Measurements from ENCODE around the gene CIBAR2. TPM values are rescaled to one million over a fixed set of nuclear protein-coding genes. Genes with fewer than 3 reads are reported as not detected.
A peak's percentile ranks its signal among the peaks of the same experiment; 100 is the strongest.

CIBAR2 gene
- total and polyA plus RNA-seq, 10 of the 15 experiments (the other 5 are each of a cell fraction or from before 2014, with no cell fraction given): 0.05 to 0.16 (median 0.07) TPM; not detected in 7

DNA sequence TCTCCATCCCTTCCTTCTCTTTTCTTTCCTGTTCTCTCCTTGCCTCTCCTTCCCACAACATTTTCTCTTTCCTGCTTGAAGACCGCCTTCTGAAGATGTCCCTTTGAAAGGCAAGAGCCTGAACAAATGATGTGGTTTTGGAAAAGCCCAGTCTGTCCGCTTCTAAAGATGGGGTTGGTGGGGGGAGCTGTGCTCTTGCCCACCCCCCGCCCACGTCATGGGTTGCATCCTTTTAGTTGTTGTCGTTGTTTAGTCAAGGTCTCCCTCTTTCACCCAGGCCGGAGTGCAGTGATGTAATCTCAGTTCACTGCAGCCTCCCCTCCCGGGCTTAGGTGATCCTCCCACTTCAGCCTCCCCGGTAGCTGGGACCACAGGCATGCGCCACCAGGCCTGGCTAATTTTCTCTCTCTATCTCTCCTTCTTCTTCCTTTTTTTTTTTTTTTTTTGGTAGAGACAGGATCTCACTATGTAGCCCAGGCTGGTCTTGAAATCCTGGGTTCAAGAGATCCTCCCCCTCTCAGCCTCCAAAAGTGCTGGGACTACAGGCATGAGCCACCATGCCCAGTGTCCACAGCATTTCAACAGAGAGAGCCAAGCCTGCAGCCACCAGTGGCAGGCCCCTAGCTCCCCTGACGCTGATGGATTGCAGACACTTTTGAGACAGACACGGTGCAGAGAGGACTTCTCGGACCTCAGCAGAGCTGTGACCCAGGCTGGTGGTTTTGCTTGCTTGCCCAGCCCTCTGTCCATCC, 26.0 kb upstream of the CIBAR2 start:
- FAIRE-seq: no peak
- ChIA-PET POLR2A (no interaction called here), CTCF (interaction anchor here (0.7 to 1.8 kb wide), 2 partner anchors 24 to 35 kb away, joined by 3 to 6 read pairs; no protein-coding TSS in a partner anchor), SMC1A (ENCODE audit: uncharacterized antibody, unreplicated experiment) (no interaction called here), RAD21 (ENCODE audit: unreplicated experiment) (interaction anchor here (1.3 kb wide), 1 partner anchor 15 kb away, joined by 3 read pairs; no protein-coding TSS in a partner anchor)
- no peaks in the 10 kb centered on the region for H3K79me2 ChIP-seq (ENCODE audit: control insufficient read depth, insufficient read depth, low read length)
- no TSS peak for BruUV-seq (replicated peaks)
- no peak overlapping the region for H3K27ac ChIP-seq (ENCODE audit: control insufficient read depth, insufficient read depth)
- no peaks in the 10 kb centered on the region for H3K36me3 ChIP-seq (ENCODE audit: control insufficient read depth in 2 of 2, insufficient read depth in 2 of 2, low read length in 1 of 2)
- in situ Hi-C loops (cut with MboI): no loop called here
- no peak overlapping the region for H3K4me2 ChIP-seq (ENCODE audit: control insufficient read depth, insufficient read depth)
- no peak for ATAC-seq
- intact Hi-C loops (cut with micrococcal nuclease; ENCODE audit: unreplicated experiment): loop anchor here (5.0 kb wide), 1 partner anchor 89 kb away; no protein-coding TSS in a partner anchor
- DNase-seq (ENCODE audit: low read depth, low spot score): no peak
- TF ChIP-seq, protein P1, sequence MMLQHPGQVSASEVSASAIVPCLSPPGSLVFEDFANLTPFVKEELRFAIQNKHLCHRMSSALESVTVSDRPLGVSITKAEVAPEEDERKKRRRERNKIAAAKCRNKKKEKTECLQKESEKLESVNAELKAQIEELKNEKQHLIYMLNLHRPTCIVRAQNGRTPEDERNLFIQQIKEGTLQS (IDR thresholded peaks at IDR 0.05; ENCODE audit: borderline replicate concordance, extremely low read depth, low read depth, low read length): no peak
- peaks cover 26% of the 10 kb centered on the region for H3K4me1 ChIP-seq (ENCODE audit: control insufficient read depth, insufficient read depth, low read length)
- 79% methylated on average over 12 of the region's 12 CpGs for WGBS (ENCODE audit: insufficient coverage, insufficient replicate concordance, low lambda C conversion rate, missing lambda C conversion rate)
- H2AFZ ChIP-seq (ENCODE audit: control insufficient read depth, low read depth, low read length): no peak overlapping the region
- H3K9me3 ChIP-seq (replicated peaks; ENCODE audit: control insufficient read depth, insufficient read depth, low read length): no peaks in the 10 kb centered on the region; the same call in 2 of the 3 replicates
- no peaks in the 10 kb centered on the region for H3K27me3 ChIP-seq (replicated peaks in 1 of 2; ENCODE audit: control insufficient read depth in 2 of 2, insufficient read depth in 2 of 2, low read length in 1 of 2)
- H3K4me3 ChIP-seq: no peak overlapping the region
- H4K20me1 ChIP-seq (ENCODE audit: control insufficient read depth, insufficient read depth): no peaks in the 10 kb centered on the region
- H3K9ac ChIP-seq (ENCODE audit: control insufficient read depth, insufficient read depth, low read length): no peak overlapping the region

DNA sequence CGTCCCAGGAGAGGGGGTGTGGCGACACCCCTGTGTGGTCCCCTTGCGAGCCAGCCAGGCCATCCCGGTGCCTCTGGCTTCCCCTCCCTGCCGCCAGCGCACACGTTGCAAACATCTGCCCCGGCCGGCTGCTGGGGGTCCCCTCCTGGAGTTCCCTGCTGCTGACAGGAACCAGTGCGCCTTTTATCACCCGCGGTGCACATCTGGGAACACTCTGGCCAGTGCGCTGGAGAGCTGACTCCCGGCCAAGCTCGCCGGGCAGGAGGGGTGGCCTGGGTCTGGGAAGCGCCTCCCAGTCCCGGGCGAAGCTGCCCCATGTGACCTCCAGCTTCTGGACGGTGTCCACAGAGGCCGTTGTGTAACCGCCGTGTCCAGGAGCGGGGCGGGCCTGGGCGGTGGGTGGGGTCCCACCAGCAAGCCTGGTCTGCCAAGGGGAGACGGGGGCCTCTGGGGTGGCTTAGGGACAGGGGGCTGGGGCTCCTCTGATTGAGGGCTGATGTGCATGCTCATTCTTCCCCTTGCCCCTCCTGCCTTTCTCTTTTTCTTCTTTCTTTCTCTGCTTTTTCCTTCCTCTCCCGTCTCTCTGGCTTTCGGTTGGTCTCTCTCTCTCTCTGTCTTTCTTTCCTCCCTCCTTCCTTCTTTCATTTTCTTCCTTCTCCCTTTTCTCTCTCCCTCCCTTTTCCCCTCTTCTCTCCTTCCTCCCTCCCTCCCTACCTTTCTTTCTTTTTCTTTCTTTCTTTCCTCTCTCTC, 25.2 kb upstream of the CIBAR2 start:
- peaks cover 26% of the 10 kb centered on the region for H3K4me1 ChIP-seq (ENCODE audit: control insufficient read depth, insufficient read depth, low read length)
- WGBS (ENCODE audit: insufficient coverage, insufficient replicate concordance, low lambda C conversion rate, missing lambda C conversion rate): 37% methylated on average over 29 of the region's 29 CpGs
- no peaks in the 10 kb centered on the region for H4K20me1 ChIP-seq (ENCODE audit: control insufficient read depth, insufficient read depth)
- no TSS peak for BruUV-seq (replicated peaks)
- no peak overlapping the region for H3K9ac ChIP-seq (ENCODE audit: control insufficient read depth, insufficient read depth, low read length)
- H3K79me2 ChIP-seq (ENCODE audit: control insufficient read depth, insufficient read depth, low read length): no peaks in the 10 kb centered on the region
- in situ Hi-C loops (cut with MboI) (no loop called here), intact Hi-C loops (cut with micrococcal nuclease; ENCODE audit: unreplicated experiment) (loop anchor here (5.0 kb wide), 1 partner anchor 90 kb away; no protein-coding TSS in a partner anchor)
- H3K27me3 ChIP-seq (replicated peaks in 1 of 2; ENCODE audit: control insufficient read depth in 2 of 2, insufficient read depth in 2 of 2, low read length in 1 of 2): no peaks in the 10 kb centered on the region
- H3K9me3 ChIP-seq (replicated peaks; ENCODE audit: control insufficient read depth, insufficient read depth, low read length): no peaks in the 10 kb centered on the region; the same call in 2 of the 3 replicates
- no peaks in the 10 kb centered on the region for H3K36me3 ChIP-seq (ENCODE audit: control insufficient read depth in 2 of 2, insufficient read depth in 2 of 2, low read length in 1 of 2)
- RAD21 ChIA-PET (ENCODE audit: unreplicated experiment): interaction anchor here (1.3 kb wide), 1 partner anchor 16 kb away, joined by 3 read pairs; no protein-coding TSS in a partner anchor
- ATAC-seq (peak; percentile 11), DNase-seq (ENCODE audit: low read depth, low spot score) (no peak), FAIRE-seq (no peak)
- CTCF ChIA-PET: interaction anchor here (1.8 kb wide), 1 partner anchor 23 kb away, joined by 6 read pairs; no protein-coding TSS in a partner anchor
- H3K4me3 ChIP-seq: no peak overlapping the region
- POLR2A ChIA-PET: no interaction called here
- H2AFZ ChIP-seq (ENCODE audit: control insufficient read depth, low read depth, low read length): no peak overlapping the region
- TF ChIP-seq CHD4 (IDR thresholded peaks at IDR 0.05) (no peak), STAT1 (conservative IDR thresholded peaks at IDR 0.05) (no peak), PML (IDR thresholded peaks at IDR 0.05; ENCODE audit: low read length) (no peak), MTA2 (IDR thresholded peaks at IDR 0.05; ENCODE audit: low read depth) (no peak), MEF2A (IDR thresholded peaks at IDR 0.05; ENCODE audit: insufficient read depth, low read depth, low read length) (no peak)
- TF ChIP-seq, protein P2, sequence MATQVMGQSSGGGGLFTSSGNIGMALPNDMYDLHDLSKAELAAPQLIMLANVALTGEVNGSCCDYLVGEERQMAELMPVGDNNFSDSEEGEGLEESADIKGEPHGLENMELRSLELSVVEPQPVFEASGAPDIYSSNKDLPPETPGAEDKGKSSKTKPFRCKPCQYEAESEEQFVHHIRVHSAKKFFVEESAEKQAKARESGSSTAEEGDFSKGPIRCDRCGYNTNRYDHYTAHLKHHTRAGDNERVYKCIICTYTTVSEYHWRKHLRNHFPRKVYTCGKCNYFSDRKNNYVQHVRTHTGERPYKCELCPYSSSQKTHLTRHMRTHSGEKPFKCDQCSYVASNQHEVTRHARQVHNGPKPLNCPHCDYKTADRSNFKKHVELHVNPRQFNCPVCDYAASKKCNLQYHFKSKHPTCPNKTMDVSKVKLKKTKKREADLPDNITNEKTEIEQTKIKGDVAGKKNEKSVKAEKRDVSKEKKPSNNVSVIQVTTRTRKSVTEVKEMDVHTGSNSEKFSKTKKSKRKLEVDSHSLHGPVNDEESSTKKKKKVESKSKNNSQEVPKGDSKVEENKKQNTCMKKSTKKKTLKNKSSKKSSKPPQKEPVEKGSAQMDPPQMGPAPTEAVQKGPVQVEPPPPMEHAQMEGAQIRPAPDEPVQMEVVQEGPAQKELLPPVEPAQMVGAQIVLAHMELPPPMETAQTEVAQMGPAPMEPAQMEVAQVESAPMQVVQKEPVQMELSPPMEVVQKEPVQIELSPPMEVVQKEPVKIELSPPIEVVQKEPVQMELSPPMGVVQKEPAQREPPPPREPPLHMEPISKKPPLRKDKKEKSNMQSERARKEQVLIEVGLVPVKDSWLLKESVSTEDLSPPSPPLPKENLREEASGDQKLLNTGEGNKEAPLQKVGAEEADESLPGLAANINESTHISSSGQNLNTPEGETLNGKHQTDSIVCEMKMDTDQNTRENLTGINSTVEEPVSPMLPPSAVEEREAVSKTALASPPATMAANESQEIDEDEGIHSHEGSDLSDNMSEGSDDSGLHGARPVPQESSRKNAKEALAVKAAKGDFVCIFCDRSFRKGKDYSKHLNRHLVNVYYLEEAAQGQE (IDR thresholded peaks at IDR 0.05; ENCODE audit: low read depth, low read length): no peak
- peak overlapping the region; percentile 30 for H3K4me2 ChIP-seq (ENCODE audit: control insufficient read depth, insufficient read depth)
- H3K27ac ChIP-seq (ENCODE audit: control insufficient read depth, insufficient read depth): no peak overlapping the region
- SMC1A ChIA-PET (ENCODE audit: uncharacterized antibody, unreplicated experiment): no interaction called here
